ENCODE results near the gene ANKRD40.

Gene ANKRD40

GRCh38 chr17:50665838-50666237 is 41.9 kb downstream of the ANKRD40 start:
- no peaks in the 10 kb centered on the region for H3K36me3 ChIP-seq (ENCODE audit: control insufficient read depth, low read length)
- no peaks in the 10 kb centered on the region for H3K4me1 ChIP-seq (ENCODE audit: control insufficient read depth, low read length)
- no peak overlapping the region for H3K4me2 ChIP-seq (ENCODE audit: low read length)
- H3K9me3 ChIP-seq (ENCODE audit: control insufficient read depth, insufficient read depth, low read length), result no peaks in the 10 kb centered on the region
- no peak overlapping the region for H3K27ac ChIP-seq (ENCODE audit: low read depth, low read length)
- H3K4me3 ChIP-seq (ENCODE audit: low read length), result no peak overlapping the region
- no peaks in the 10 kb centered on the region for H3K9me2 ChIP-seq (replicated peaks; ENCODE audit: control insufficient read depth, low read length)
- no peaks in the 10 kb centered on the region for H4K20me1 ChIP-seq (ENCODE audit: control insufficient read depth, insufficient read depth, low read depth, low read length)
- H3K79me2 ChIP-seq (ENCODE audit: control insufficient read depth, low read length), result no peaks in the 10 kb centered on the region
- no peaks in the 10 kb centered on the region for H3F3A ChIP-seq (ENCODE audit: control insufficient read depth, insufficient read depth)
- TF ChIP-seq EZH2phosphoT487 (IDR thresholded peaks at IDR 0.05; ENCODE audit: borderline replicate concordance, low read length), result no peak
- no peak for TF ChIP-seq CTCF (IDR thresholded peaks at IDR 0.05; ENCODE audit: low read depth, low read length, poor library complexity, severe bottlenecking)
- no peaks in the 10 kb centered on the region for H3K27me3 ChIP-seq (ENCODE audit: control insufficient read depth, low read length)

GRCh38 chr17:50664788-50665458 is 42.8 kb downstream of the ANKRD40 start:
- Histone ChIP-seq H3K4me2 (ENCODE audit: low read length) (no peak overlapping the region), H4K20me1 (ENCODE audit: control insufficient read depth, insufficient read depth, low read depth, low read length) (no peaks in the 10 kb centered on the region), H3K9me2 (replicated peaks; ENCODE audit: control insufficient read depth, low read length) (no peaks in the 10 kb centered on the region), H3K4me3 (ENCODE audit: low read length) (no peak overlapping the region), H3K27ac (ENCODE audit: low read depth, low read length) (no peak overlapping the region), H3K36me3 (ENCODE audit: control insufficient read depth, low read length) (no peaks in the 10 kb centered on the region), H3K4me1 (ENCODE audit: control insufficient read depth, low read length) (no peaks in the 10 kb centered on the region), H3K27me3 (ENCODE audit: control insufficient read depth, low read length) (no peaks in the 10 kb centered on the region), H3K9me3 (ENCODE audit: control insufficient read depth, insufficient read depth, low read length) (no peaks in the 10 kb centered on the region), H3F3A (ENCODE audit: control insufficient read depth, insufficient read depth) (no peaks in the 10 kb centered on the region), H3K79me2 (ENCODE audit: control insufficient read depth, low read length) (no peaks in the 10 kb centered on the region)
- TF ChIP-seq EZH2phosphoT487 (IDR thresholded peaks at IDR 0.05; ENCODE audit: borderline replicate concordance, low read length) (no peak), CTCF (IDR thresholded peaks at IDR 0.05; ENCODE audit: low read depth, low read length, poor library complexity, severe bottlenecking) (no peak)

- Histone ChIP-seq H3K4me3 (ENCODE audit: low read length) (no peak overlapping the region), H3F3A (ENCODE audit: control insufficient read depth, insufficient read depth) (no peaks in the 10 kb centered on the region), H4K20me1 (ENCODE audit: control insufficient read depth, insufficient read depth, low read depth, low read length) (no peaks in the 10 kb centered on the region), H3K79me2 (ENCODE audit: control insufficient read depth, low read length) (no peaks in the 10 kb centered on the region), H3K27me3 (ENCODE audit: control insufficient read depth, low read length) (no peaks in the 10 kb centered on the region), H3K4me2 (ENCODE audit: low read length) (no peak overlapping the region), H3K9me2 (replicated peaks; ENCODE audit: control insufficient read depth, low read length) (no peaks in the 10 kb centered on the region), H3K9me3 (ENCODE audit: control insufficient read depth, insufficient read depth, low read length) (no peaks in the 10 kb centered on the region), H3K4me1 (ENCODE audit: control insufficient read depth, low read length) (no peaks in the 10 kb centered on the region), H3K36me3 (ENCODE audit: control insufficient read depth, low read length) (no peaks in the 10 kb centered on the region), H3K27ac (ENCODE audit: low read depth, low read length) (no peak overlapping the region)
- no peak for TF ChIP-seq EZH2phosphoT487 (IDR thresholded peaks at IDR 0.05; ENCODE audit: borderline replicate concordance, low read length)
- no peak for TF ChIP-seq CTCF (IDR thresholded peaks at IDR 0.05; ENCODE audit: low read depth, low read length, poor library complexity, severe bottlenecking)
Measured at GRCh38 chr17:50663812-50664374, 43.8 kb downstream of the ANKRD40 start.

All from DOHH2 (cell line).